WERI-Rb-1 (cell line): ENCODE measurements around the gene COX7B2.
A peak's percentile ranks its signal among the peaks of the same experiment; 100 is the strongest.

Experiments used
- DNase-seq: peaks from one replicate; pipeline ENCODE4 v3.0.0-alpha.2; 2020
- H3K27ac ChIP-seq: fragments of 250-450 bp; sonication (Bioruptor Pico); 2 replicates; pipeline ENCODE4 v1.5.1; 2020; ENCODE audit warnings: mild to moderate bottlenecking, moderate library complexity
- H3K27me3 ChIP-seq: fragments of 250-450 bp; sonication (Bioruptor Pico); 2 replicates; pipeline ENCODE4 v1.5.1; 2021; ENCODE audit warnings: mild to moderate bottlenecking, low read depth, moderate library complexity; ENCODE audit not compliant: insufficient read depth, severe bottlenecking
- H3K36me3 ChIP-seq: fragments of 250-450 bp; sonication (Bioruptor Pico); 2 replicates; pipeline ENCODE4 v1.5.1; 2020; ENCODE audit warnings: mild to moderate bottlenecking, moderate library complexity
- H3K4me3 ChIP-seq: 2 replicates; pipeline ENCODE4 v1.5.1; 2011; ENCODE audit warnings: low read depth, mild to moderate bottlenecking, control low read depth, low read length
- H3K9me3 ChIP-seq: fragments of 250-450 bp; sonication (Bioruptor Pico); 2 replicates; pipeline ENCODE4 v1.5.1; 2021; ENCODE audit warnings: mild to moderate bottlenecking, moderate library complexity; ENCODE audit not compliant: severe bottlenecking
- TF ChIP-seq, protein P1 (sequence below): IDR thresholded peaks from 2 replicates; pipeline ENCODE4 v1.5.1; 2011; ENCODE audit warnings: low read depth, mild to moderate bottlenecking, control low read depth, inconsistent platforms, low read length

The COX7B2 gene

DNA sequence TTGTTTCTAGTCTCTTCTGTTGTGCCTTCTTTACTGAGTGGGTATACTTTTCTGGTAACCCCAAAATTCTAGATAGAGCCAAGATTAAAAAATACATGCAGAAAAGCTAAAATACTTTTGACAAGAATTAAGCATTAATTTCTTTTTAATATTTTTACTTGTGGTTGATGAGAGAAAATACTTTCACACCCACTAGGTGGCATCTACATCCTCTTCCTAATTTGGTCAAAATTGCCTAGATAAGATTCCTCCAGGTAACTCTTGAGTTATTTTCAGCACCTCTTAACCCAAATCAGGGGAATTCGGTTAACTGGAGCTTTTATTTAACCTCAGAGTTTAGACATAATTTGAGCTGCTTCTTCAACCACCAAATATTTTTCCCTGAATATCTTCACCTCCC is 28.4 kb upstream of the COX7B2 start:
- no peaks in the 10 kb centered on the region for H3K9me3 ChIP-seq
- no peaks in the 10 kb centered on the region for H3K27me3 ChIP-seq
- no peaks in the 10 kb centered on the region for H3K36me3 ChIP-seq
- TF ChIP-seq, protein P1, sequence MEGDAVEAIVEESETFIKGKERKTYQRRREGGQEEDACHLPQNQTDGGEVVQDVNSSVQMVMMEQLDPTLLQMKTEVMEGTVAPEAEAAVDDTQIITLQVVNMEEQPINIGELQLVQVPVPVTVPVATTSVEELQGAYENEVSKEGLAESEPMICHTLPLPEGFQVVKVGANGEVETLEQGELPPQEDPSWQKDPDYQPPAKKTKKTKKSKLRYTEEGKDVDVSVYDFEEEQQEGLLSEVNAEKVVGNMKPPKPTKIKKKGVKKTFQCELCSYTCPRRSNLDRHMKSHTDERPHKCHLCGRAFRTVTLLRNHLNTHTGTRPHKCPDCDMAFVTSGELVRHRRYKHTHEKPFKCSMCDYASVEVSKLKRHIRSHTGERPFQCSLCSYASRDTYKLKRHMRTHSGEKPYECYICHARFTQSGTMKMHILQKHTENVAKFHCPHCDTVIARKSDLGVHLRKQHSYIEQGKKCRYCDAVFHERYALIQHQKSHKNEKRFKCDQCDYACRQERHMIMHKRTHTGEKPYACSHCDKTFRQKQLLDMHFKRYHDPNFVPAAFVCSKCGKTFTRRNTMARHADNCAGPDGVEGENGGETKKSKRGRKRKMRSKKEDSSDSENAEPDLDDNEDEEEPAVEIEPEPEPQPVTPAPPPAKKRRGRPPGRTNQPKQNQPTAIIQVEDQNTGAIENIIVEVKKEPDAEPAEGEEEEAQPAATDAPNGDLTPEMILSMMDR = no peak
- no peak overlapping the region for H3K4me3 ChIP-seq
- no peak overlapping the region for H3K27ac ChIP-seq
- DNase-seq = no peak

DNA sequence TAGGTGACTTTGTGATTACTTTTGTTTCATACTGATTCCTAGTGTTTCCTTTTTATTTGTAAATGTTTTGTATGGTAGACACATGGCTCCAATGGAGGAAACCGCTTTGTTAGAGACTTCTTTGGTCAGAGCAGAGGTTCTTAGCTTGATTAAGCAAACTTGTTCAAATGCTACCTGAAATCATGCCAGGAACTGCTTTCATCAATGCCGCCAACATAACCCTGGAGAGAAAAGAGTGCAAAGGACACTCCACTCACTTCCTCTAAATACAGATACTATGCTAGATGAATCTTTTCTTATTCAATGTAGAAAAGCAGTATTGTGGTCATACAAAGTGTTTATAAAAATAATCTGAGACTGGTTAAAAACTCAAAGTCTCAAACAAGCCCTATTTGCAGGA is 25.7 kb upstream of the COX7B2 start:
- Histone ChIP-seq H3K27me3 (no peaks in the 10 kb centered on the region), H3K27ac (no peak overlapping the region), H3K9me3 (no peaks in the 10 kb centered on the region), H3K36me3 (no peaks in the 10 kb centered on the region), H3K4me3 (no peak overlapping the region)
- no peak for DNase-seq
- TF ChIP-seq, protein P1 = no peak

DNA sequence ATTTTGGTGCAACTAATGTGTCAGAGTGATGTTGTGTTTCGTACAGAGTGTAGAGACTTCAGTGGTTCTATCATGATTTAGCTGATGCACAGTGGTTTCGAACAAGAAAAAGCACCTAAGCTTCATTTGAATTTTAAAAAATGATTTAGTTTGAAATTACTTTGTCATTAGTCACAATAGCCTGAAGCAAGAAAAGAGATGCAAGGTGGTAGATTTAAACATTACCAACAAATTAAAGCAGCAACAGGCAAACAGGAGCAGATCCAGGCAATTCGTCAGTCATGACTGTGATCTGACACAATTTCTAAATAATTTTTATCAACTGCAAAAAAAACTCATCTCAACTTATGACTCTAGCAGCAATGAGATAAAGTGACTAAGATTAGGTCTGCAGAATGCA is 24.6 kb upstream of the COX7B2 start:
- Histone ChIP-seq H3K27me3 (no peaks in the 10 kb centered on the region), H3K4me3 (no peak overlapping the region), H3K9me3 (no peaks in the 10 kb centered on the region), H3K27ac (no peak overlapping the region), H3K36me3 (no peaks in the 10 kb centered on the region)
- TF ChIP-seq, protein P1 = no peak
- DNase-seq = no peak

DNA sequence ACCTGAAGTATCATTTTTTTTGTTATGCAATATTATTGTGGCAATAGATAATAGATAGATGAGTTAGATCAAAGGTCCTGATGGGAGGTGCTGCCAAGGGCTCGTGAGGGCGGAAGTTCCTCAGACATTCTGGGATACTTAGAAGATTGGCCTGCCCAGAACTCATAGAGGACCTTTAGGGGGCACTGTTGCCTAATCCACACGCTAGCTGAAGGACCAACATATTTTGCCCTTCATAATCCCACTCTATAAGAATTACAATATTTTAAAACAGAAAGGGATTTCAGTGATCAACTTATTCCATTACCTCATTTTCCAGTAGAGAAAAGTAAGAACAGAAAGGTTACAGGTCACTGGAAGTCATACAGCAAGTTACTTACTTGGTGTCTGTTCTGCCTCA is 22.9 kb upstream of the COX7B2 start:
- no peak overlapping the region for H3K27ac ChIP-seq
- H3K4me3 ChIP-seq = no peak overlapping the region
- no peaks in the 10 kb centered on the region for H3K27me3 ChIP-seq
- peak; percentile 35 for DNase-seq
- no peaks in the 10 kb centered on the region for H3K9me3 ChIP-seq
- H3K36me3 ChIP-seq = no peaks in the 10 kb centered on the region
- TF ChIP-seq, protein P1 = peak; percentile 56

GRCh38 chr4:46930891-46931290 is 21.8 kb upstream of the COX7B2 start:
- no peak for DNase-seq
- Histone ChIP-seq H3K27me3 (no peaks in the 10 kb centered on the region), H3K36me3 (no peaks in the 10 kb centered on the region), H3K9me3 (no peaks in the 10 kb centered on the region), H3K4me3 (no peak overlapping the region), H3K27ac (no peak overlapping the region)
- TF ChIP-seq, protein P1 = no peak

DNA sequence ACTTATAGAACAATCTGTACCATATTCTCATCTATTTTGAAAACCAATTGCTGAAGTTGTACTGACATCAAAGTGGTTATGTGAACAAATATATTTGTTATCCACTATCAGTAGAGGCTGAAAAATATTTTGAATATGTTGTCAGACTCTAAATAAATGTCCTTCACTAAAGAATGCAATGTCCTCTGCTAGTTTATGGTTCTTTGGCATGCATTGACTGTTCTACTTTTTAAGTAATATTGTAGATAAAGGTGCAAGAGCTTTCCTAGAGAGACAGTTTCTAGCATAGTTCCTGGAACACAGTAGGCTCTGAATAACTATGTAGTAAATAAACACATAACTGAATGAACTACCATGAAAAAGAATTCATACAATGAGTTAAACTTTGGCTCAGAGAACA is 18.2 kb upstream of the COX7B2 start:
- Histone ChIP-seq H3K9me3 (no peaks in the 10 kb centered on the region), H3K27me3 (no peaks in the 10 kb centered on the region), H3K36me3 (no peaks in the 10 kb centered on the region), H3K27ac (no peak overlapping the region), H3K4me3 (no peak overlapping the region)
- TF ChIP-seq, protein P1 = no peak
- DNase-seq = no peak
